ENCODE results near the gene CCDC85B. TPM values are rescaled to one million over a fixed set of nuclear protein-coding genes. Genes with fewer than 3 reads are reported as not detected.
A peak's percentile ranks its signal among the peaks of the same experiment; 100 is the strongest.

Gene CCDC85B
- total and polyA plus RNA-seq, 2 of the 13 experiments (the other 11 are each of a cell fraction or from before 2014, with no cell fraction given): 8.2 to 19.5 TPM

GRCh38 chr11:65919141-65919572, 28.7 kb downstream of the CCDC85B start, which contains the start of gene DRAP1 (continued):
- peak; percentile 66 for TF ChIP-seq PAXIP1 (CRISPR knock-in tag; conservative IDR thresholded peaks at IDR 0.05)
- TF ChIP-seq MIER2 (CRISPR knock-in tag; IDR thresholded peaks at IDR 0.05): peak; percentile 61; the same call in 1 of the 2 replicates
- no peak for TF ChIP-seq ZNF496 (CRISPR knock-in tag; IDR thresholded peaks at IDR 0.05; ENCODE audit: insufficient replicate concordance)
- peak; percentile 72 for TF ChIP-seq SIN3B (IDR thresholded peaks at IDR 0.05; ENCODE audit: low read length)
- peak; percentile 75; the same call in 1 of the 2 replicates for TF ChIP-seq HMGXB3 (CRISPR knock-in tag; IDR thresholded peaks at IDR 0.05; ENCODE audit: borderline replicate concordance)
- peak; percentile 21 for TF ChIP-seq JARID2 (CRISPR knock-in tag; IDR thresholded peaks at IDR 0.05; ENCODE audit: insufficient replicate concordance)
- peak; percentile 69 for TF ChIP-seq HNRNPK (IDR thresholded peaks at IDR 0.05; ENCODE audit: low read depth, low read length, poor library complexity, severe bottlenecking)
- TF ChIP-seq KDM5A (IDR thresholded peaks at IDR 0.05; ENCODE audit: borderline replicate concordance, low read length): no peak
- peak; percentile 59; the same call in 1 of the 2 replicates for TF ChIP-seq HES4 (CRISPR knock-in tag; IDR thresholded peaks at IDR 0.05; ENCODE audit: borderline replicate concordance)
- TF ChIP-seq RORA (CRISPR knock-in tag; IDR thresholded peaks at IDR 0.05): no peak
- no peak for TF ChIP-seq CHD4 (IDR thresholded peaks at IDR 0.05; ENCODE audit: borderline replicate concordance, low read length)
- TF ChIP-seq RFXANK (CRISPR knock-in tag; IDR thresholded peaks at IDR 0.05): no peak
- TF ChIP-seq ZNF225 (CRISPR knock-in tag; IDR thresholded peaks at IDR 0.05): peak; percentile 63; the same call in 1 of the 2 replicates
- TF ChIP-seq STAG1 (CRISPR knock-in tag; IDR thresholded peaks at IDR 0.05): no peak; the same call in 1 of the 2 replicates
- peak; percentile 74; the same call in 1 of the 2 replicates for TF ChIP-seq ZIK1 (CRISPR knock-in tag; IDR thresholded peaks at IDR 0.05; ENCODE audit: borderline replicate concordance, low read depth)
- TF ChIP-seq ZNF292 (CRISPR knock-in tag; IDR thresholded peaks at IDR 0.05; ENCODE audit: borderline replicate concordance, low read depth): no peak
- no peak for TF ChIP-seq AGO2 (optimal IDR thresholded peaks at IDR 0.05; ENCODE audit: low read depth, low read length)
- peak; percentile 63; the same call in 1 of the 2 replicates for TF ChIP-seq KAT8 (CRISPR knock-in tag; IDR thresholded peaks at IDR 0.05)
- TF ChIP-seq NCOA2 (CRISPR knock-in tag; IDR thresholded peaks at IDR 0.05): peak; percentile 79
- no peak for TF ChIP-seq ZNF333 (CRISPR knock-in tag; IDR thresholded peaks at IDR 0.05; ENCODE audit: borderline replicate concordance)
- TF ChIP-seq ZFP37 (CRISPR knock-in tag; IDR thresholded peaks at IDR 0.05; ENCODE audit: borderline replicate concordance): peak; percentile 70; the same call in 1 of the 2 replicates
- TF ChIP-seq CBX1 (IDR thresholded peaks at IDR 0.05; ENCODE audit: low read depth): peak; percentile 80
- TF ChIP-seq TAF1 (CRISPR knock-in tag; IDR thresholded peaks at IDR 0.05): peak; percentile 29; the same call in 1 of the 2 replicates
- peak; percentile 90 for TF ChIP-seq STAT5B (CRISPR knock-in tag; IDR thresholded peaks at IDR 0.05)
- TF ChIP-seq ZNF124 (CRISPR knock-in tag; IDR thresholded peaks at IDR 0.05): no peak

Data from HepG2 (cell line).